Epithelial cell of proximal tubule (primary cell): ENCODE measurements around the gene NUP98. TPM values are rescaled to one million over a fixed set of nuclear protein-coding genes. Genes with fewer than 3 reads are reported as not detected.

Experiments used
- DNase-seq: peaks from one replicate; pipeline ENCODE4 v3.0.0-alpha.2; 2011; ENCODE audit warnings: low read depth
- H3K4me3 ChIP-seq: 2 replicates; pipeline ENCODE4 v1.5.1; 2011; ENCODE audit warnings: low read depth, mild to moderate bottlenecking, low read length
- CTCF ChIP-seq: conservative IDR thresholded peaks from 2 replicates; pipeline ENCODE4 v1.5.1; 2012; ENCODE audit warnings: low read depth, mild to moderate bottlenecking, low read length
- total RNA-seq: library from RNA; depleted of rRNA; stranded (reverse); fragments of >200 nt; gene quantifications from 2 replicates; pipeline ENCODE4 v1.2.3, GENCODE V29; 2015

Gene NUP98
- total RNA-seq, 1 donor from 2014 or later = 74.8 TPM

DNA sequence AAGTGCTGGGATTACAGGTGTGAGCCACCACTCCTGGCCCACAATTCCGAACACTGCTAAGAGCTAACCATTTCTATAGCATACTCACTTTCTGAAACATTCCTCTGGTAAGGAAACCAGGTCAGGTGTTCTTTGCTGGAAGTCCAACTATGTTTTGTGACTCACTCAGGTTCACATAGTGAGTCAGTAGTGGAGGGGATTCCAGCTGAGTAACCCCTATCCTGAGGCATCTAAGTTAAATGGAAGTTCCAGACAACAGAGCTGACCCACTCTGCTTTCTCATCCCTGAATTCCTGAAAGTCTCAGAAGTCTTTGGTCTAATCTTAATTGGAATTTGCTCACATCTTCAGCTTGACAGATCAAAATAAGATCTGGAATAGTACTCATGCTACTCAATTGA is 123.2 kb downstream of the NUP98 start:
- H3K4me3 ChIP-seq = no peak overlapping the region
- no peak for TF ChIP-seq CTCF
- DNase-seq = peak; percentile 97

DNA sequence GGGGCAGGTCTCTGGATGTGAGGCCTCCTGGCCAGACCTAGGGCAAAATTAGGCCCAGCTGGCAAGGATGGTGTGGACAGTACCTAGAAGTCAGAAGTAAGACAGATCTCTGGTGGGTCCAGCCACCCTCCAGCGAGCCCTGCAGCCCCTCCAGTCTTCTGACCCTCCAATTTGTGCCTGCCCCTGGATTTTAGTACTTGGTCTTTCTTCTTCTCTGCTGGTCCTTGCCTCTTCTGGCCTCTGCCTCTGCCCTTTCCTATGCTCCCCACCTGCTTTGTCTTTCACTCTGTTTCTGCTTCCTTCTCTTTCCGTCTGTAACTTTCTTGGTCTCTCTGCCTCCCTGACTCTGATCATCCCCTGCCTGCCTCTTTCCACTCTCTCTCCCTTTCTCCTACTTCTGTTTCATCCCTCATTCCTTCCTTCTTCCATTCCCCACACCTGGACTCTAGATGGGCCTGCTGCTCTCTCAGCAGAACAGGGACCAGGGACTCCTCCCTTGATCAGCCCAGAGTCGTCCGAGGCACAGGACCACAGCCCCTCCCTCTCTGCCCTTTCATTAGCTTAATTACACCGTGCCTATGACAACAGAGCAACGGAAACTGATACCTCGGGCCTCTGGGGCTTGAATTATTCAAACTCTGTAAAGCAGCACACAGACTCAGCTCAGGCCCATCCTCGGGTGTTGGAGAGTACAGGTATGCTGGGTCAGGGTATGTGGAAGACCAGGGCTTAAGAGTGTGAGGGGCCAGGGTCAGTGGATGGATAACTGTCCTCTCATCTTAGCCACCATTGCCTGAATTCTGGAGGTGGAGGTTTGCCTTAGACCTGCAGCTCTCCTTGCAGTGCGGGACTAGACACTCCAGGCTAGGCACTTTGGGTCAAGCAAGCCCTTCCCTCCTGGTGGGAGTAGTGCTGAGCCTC is 125.8 kb downstream of the NUP98 start, which contains the start of gene CHRNA10:
Gene CHRNA10, minus strand, starts transcription at position 51 of the 921 bp plus-strand sequence. CDS start 72 bp downstream, outside the sequence.
- DNase-seq = no peak
- no peak for TF ChIP-seq CTCF
- no peak within 1 kb of the TSS for H3K4me3 ChIP-seq

DNA sequence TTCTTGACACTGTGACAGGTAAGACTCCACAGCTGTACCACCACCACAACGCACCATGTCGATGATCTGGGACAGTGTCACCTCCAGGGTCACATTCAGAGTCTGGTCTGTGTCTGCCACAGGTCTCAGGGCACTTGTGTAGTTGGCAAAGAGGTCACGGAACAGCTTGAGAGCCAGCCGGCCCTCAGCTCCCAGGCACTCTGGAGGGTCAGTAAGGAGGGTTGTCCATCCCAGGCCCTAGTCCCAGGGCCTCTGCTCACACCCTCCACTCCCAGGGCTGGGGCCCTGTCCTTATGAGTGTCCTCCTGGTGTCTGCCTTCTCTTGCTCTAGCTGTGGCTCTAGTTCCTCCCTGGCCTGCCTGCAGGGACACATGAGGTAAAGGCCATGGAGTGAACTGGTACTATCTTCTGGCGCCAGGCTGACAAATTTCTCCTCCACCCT is 127.6 kb downstream of the NUP98 start:
- TF ChIP-seq CTCF = no peak
- no peak for DNase-seq

GRCh38 chr11:3669128-3669527 is 128.2 kb downstream of the NUP98 start:
- no peak for DNase-seq
- no peak for TF ChIP-seq CTCF
- H3K4me3 ChIP-seq = no peak overlapping the region

More for the DNA sequence above, 127.6 kb downstream of the NUP98 start:
- no peak overlapping the region for H3K4me3 ChIP-seq

- no peak for TF ChIP-seq CTCF
- no peak overlapping the region for H3K4me3 ChIP-seq
- no peak for DNase-seq
Observed at GRCh38 chr11:3667149-3668035, 130.0 kb downstream of the NUP98 start.

- no peak overlapping the region for H3K4me3 ChIP-seq
- no peak for TF ChIP-seq CTCF
- no peak for DNase-seq
Observed at GRCh38 chr11:3666023-3666530, 131.3 kb downstream of the NUP98 start.
